K562 (cell line): Measurements from ENCODE around the gene DUS3L. TPM values are rescaled to one million over a fixed set of nuclear protein-coding genes. Genes with fewer than 3 reads are reported as not detected.

ENCODE experiments used
- ATAC-seq: fragments of 200-7000 bp; cut with Tn5 transposase; 3 replicates; pipeline ENCODE4 v1.9.1; 2020; ENCODE audit warnings: moderate library complexity
- BruUV-seq: library from RNA; stranded (reverse); fragments of 400-500 nt; replicated peaks from 2 replicates; lab custom pipeline; 2021; lab: Mats Ljungman, UMichigan
- CTCF ChIA-PET: fragments of 300-600 bp; formaldehyde crosslinking; extraction: SDS; loops from one replicate; lab custom pipeline; 2021; ENCODE audit warnings: low intra/inter-chr PET ratio; lab: Yijun Ruan, JAX
- POLR2A ChIA-PET: fragments of 300-600, 350-650 bp; sonication (Branson Sonifier 250); formaldehyde crosslinking; extraction: SDS; loops from one replicate; lab custom pipeline; 2021; ENCODE audit warnings: antibody characterized with exemption, inconsistent platforms; lab: Yijun Ruan, JAX
- DNase-seq, 4 experiments: peaks; one replicate each; pipeline versions ENCODE4 v3.0.0 to v3.0.0-alpha.2; 2011 to 2018; ENCODE audit warnings: low spot score in 3 of 4, mixed read lengths in 3 of 4; ENCODE audit errors: extremely low read depth in 1 of 4
- FAIRE-seq: peaks from 2 replicates; lab custom pipeline; 2011; peaks lifted over from hg19 to GRCh38; lab: Jason Lieb, UNC
- H2AFZ ChIP-seq: 2 replicates; pipeline ENCODE4 v1.6.0; 2011; ENCODE audit warnings: low read depth, low read length, control low read depth, inconsistent platforms
- H3K27ac ChIP-seq: fragments of 200-600 bp; 3 replicates; pipeline ENCODE4 v1.8.0; 2011; ENCODE audit warnings: low read depth, mild to moderate bottlenecking, control low read depth, inconsistent platforms, low read length, moderate library complexity, mixed read lengths; ENCODE audit errors: extremely low read depth
- H3K27me3 ChIP-seq, 2 experiments: fragments of 300-600 bp in 1 of 2; 2 replicates in 1 of 2; 3 replicates in 1 of 2; pipeline versions ENCODE4 v1.6.0 to v1.8.0; 2011; ENCODE audit warnings: inconsistent platforms in 2 of 2, low read length in 2 of 2, mild to moderate bottlenecking in 1 of 2, mixed read lengths in 1 of 2, moderate library complexity in 1 of 2; ENCODE audit not compliant: control insufficient read depth in 2 of 2, insufficient read depth in 2 of 2
- H3K36me3 ChIP-seq: fragments of 300-600 bp; 3 replicates; pipeline ENCODE4 v1.8.0; 2011; ENCODE audit warnings: mild to moderate bottlenecking, low read length, inconsistent platforms; ENCODE audit not compliant: control insufficient read depth, insufficient read depth
- H3K4me1 ChIP-seq, 2 experiments: fragments of 200-600 bp in 1 of 2; replicated peaks in 1 of 2; 2 replicates in 1 of 2; 3 replicates in 1 of 2; pipeline versions ENCODE4 v1.5.1 to v1.8.0; 2011; ENCODE audit warnings: inconsistent platforms in 2 of 2, low read length in 2 of 2, mild to moderate bottlenecking in 1 of 2, mixed read lengths in 1 of 2, moderate library complexity in 1 of 2; ENCODE audit not compliant: control insufficient read depth in 2 of 2, insufficient read depth in 2 of 2
- H3K4me2 ChIP-seq: 2 replicates; pipeline ENCODE4 v1.6.1; 2011; ENCODE audit warnings: low read length, control low read depth, inconsistent platforms, mixed read lengths; ENCODE audit not compliant: insufficient read depth
- H3K4me3 ChIP-seq: fragments of 200-600 bp; sonication (generic), shearing (Covaris generic); 2 replicates; pipeline ENCODE4 v1.5.1; 2016; ENCODE audit warnings: control low read depth, inconsistent platforms
- H3K79me2 ChIP-seq: fragments of 200-600 bp; 3 replicates; pipeline ENCODE4 v1.8.0; 2011; ENCODE audit warnings: low read length, inconsistent platforms; ENCODE audit not compliant: control insufficient read depth, insufficient read depth
- H3K9ac ChIP-seq, 2 experiments: 2 replicates each; pipeline versions ENCODE4 v1.6.0 to v1.6.1; 2011; ENCODE audit warnings: low read depth in 2 of 2, low read length in 2 of 2, control low read depth in 1 of 2, inconsistent platforms in 1 of 2, mild to moderate bottlenecking in 1 of 2, mixed read lengths in 1 of 2; ENCODE audit not compliant: insufficient read depth in 1 of 2
- H3K9me1 ChIP-seq: one replicate; pipeline ENCODE4 v1.6.0; 2011; ENCODE audit warnings: inconsistent platforms, mild to moderate bottlenecking, low read length, moderate library complexity; ENCODE audit not compliant: control insufficient read depth, insufficient read depth
- H3K9me3 ChIP-seq: replicated peaks from 2 replicates; pipeline ENCODE4 v1.5.1; 2011; ENCODE audit warnings: low read depth, low read length, inconsistent platforms; ENCODE audit not compliant: control insufficient read depth, insufficient read depth
- H4K20me1 ChIP-seq: replicated peaks from 2 replicates; pipeline ENCODE4 v1.6.1; 2011; ENCODE audit warnings: low read length, inconsistent platforms, mixed read lengths; ENCODE audit not compliant: control insufficient read depth, insufficient read depth
- CXXC5 ChIP-seq: fragments of 250-450 bp; sonication (Bioruptor Pico); IDR thresholded peaks from 2 replicates; pipeline ENCODE4 v1.8.0; 2022; ENCODE audit warnings: inconsistent platforms, mild to moderate bottlenecking, moderate library complexity
- DEAF1 ChIP-seq: fragments of 450-650 bp; formaldehyde crosslinking; IDR thresholded peaks from 2 replicates; pipeline ENCODE4 v1.4.0; 2020; ENCODE audit warnings: mild to moderate bottlenecking, moderate library complexity
- ESRRB ChIP-seq: fragments of 250-450 bp; sonication (Bioruptor Pico); IDR thresholded peaks from 2 replicates; pipeline ENCODE4 v1.5.0; 2020; ENCODE audit warnings: mild to moderate bottlenecking, moderate library complexity, borderline replicate concordance
- ETV5 ChIP-seq: sonication (generic); formaldehyde crosslinking; IDR thresholded peaks from 2 replicates; pipeline ENCODE4 v1.4.0; 2020; ENCODE audit warnings: low read depth, mild to moderate bottlenecking, missing genetic modification reagents
- HDAC2 ChIP-seq: fragments of 450-650 bp; IDR thresholded peaks from 2 replicates; pipeline ENCODE4 v1.6.1; 2016; ENCODE audit warnings: mild to moderate bottlenecking
- KLF13 ChIP-seq: fragments of 450-650 bp; IDR thresholded peaks from 2 replicates; pipeline ENCODE4 v1.6.1; 2016; ENCODE audit warnings: missing genetic modification characterization, low read depth, mild to moderate bottlenecking, missing compliant biosample characterization, moderate library complexity, borderline replicate concordance
- NCOA1 ChIP-seq: fragments of 450-650 bp; IDR thresholded peaks from 2 replicates; pipeline ENCODE4 v1.6.1; 2016; ENCODE audit warnings: low read depth
- PHB ChIP-seq: fragments of 250-450 bp; sonication (Bioruptor Pico); IDR thresholded peaks from 2 replicates; pipeline ENCODE4 v1.5.0; 2021
- RBM17 ChIP-seq: fragments of 200-400 bp; formaldehyde crosslinking; IDR thresholded peaks from 2 replicates; pipeline ENCODE4 v1.6.1; 2017; ENCODE audit warnings: low read depth, mild to moderate bottlenecking, low read length, borderline replicate concordance
- SNIP1 ChIP-seq: fragments of 450-650 bp; IDR thresholded peaks from 2 replicates; pipeline ENCODE4 v1.7.1; 2017; ENCODE audit warnings: low read depth, mild to moderate bottlenecking
- ZNF121 ChIP-seq: sonication (generic); formaldehyde crosslinking; conservative IDR thresholded peaks from 2 replicates; pipeline ENCODE4 v1.8.0; 2022; ENCODE audit warnings: missing genetic modification reagents
- ZNF407 ChIP-seq: fragments of 450-650 bp; IDR thresholded peaks from 2 replicates; pipeline ENCODE4 v1.6.1; 2016; ENCODE audit warnings: low read depth
- WGBS: fragments of 100-300 bp; shearing (Covaris generic); methylation state at CpG from one replicate; pipeline ENCODE4 v1.1.6; 2016; ENCODE audit warnings: low coverage, mixed read lengths; ENCODE audit not compliant: insufficient coverage; ENCODE audit errors: missing lambda C conversion rate; 5-methylcytosine and 5-hydroxymethylcytosine counted together
- in situ Hi-C: fragments of 300-500 bp; cut with MboI; formaldehyde crosslinking; loops from 4 replicates; pipeline ENCODE4 v1.15.0; 2018; ENCODE audit warnings: inconsistent platforms, mixed read lengths
- intact Hi-C: fragments of 100-400 bp; cut with micrococcal nuclease; formaldehyde crosslinking; loops from 2 replicates; pipeline ENCODE4 v1.14.2; 2022
- polyA plus RNA-seq, 8 experiments: library from polyadenylated mRNA; depleted of rRNA in 4 of 8; stranded (reverse) in 5 of 8; unstranded in 3 of 8; fragments of >200 nt; fragmentation: Nextera tagmentation in 2 of 8; fragmentation: Illumina TruSeq in 1 of 8; extraction: Ambion mirVana in 2 of 8; extraction: Trizol in 1 of 8; gene quantifications; 2 replicates each; pipeline versions ENCODE4 v1.2.1 to v1.2.3, GENCODE V29; 2011 to 2014; ENCODE audit warnings: inconsistent platforms in 1 of 8, missing spikeins in 1 of 8
- total RNA-seq, 7 experiments: library from RNA; depleted of rRNA in 6 of 7; stranded (reverse); fragments of >200 nt in 6 of 7; fragmentation: Illumina TruSeq in 2 of 7; extraction: Trizol in 2 of 7; gene quantifications; 2 replicates each; pipeline versions ENCODE4 v1.2.1 to v1.2.3, GENCODE V29; 2011 to 2021; ENCODE audit warnings: low replicate concordance in 1 of 7

Gene DUS3L
- total and polyA plus RNA-seq, 9 of the 15 experiments (the other 6 are each of a cell fraction or from before 2014, with no cell fraction given), result 1.7 to 102 (median 77.5) TPM

GRCh38 chr19:5811117-5811516 is 20.2 kb upstream of the DUS3L start (continued):
- TF ChIP-seq DEAF1, result no peak
- TF ChIP-seq, all 486 proteins: peak for 0

- H3K4me2 ChIP-seq, result no peak overlapping the region
- no peak overlapping the region for H3K27ac ChIP-seq
- no peaks in the 10 kb centered on the region for H3K79me2 ChIP-seq
- CTCF ChIA-PET, result interaction anchor here (1.3 kb wide), 1 partner anchor 83 kb away, joined by 4 read pairs; no protein-coding TSS in a partner anchor
- WGBS, result 63% methylated on average over 9 of the region's 10 CpGs
- H3K9me3 ChIP-seq, result no peaks in the 10 kb centered on the region
- BruUV-seq, result no TSS peak
- POLR2A ChIA-PET, result interaction anchor here (0.8 to 1.3 kb wide), 3 partner anchors 18 to 53 kb away, joined by 3 to 5 read pairs (median 3); partner anchors contain the start of gene DUS3L
- no peak overlapping the region for H2AFZ ChIP-seq
- FAIRE-seq (no peak), DNase-seq (no peak), ATAC-seq (no peak)
- intact Hi-C loops (loop anchor here (10.0 kb wide), 1 partner anchor 175 kb away; no protein-coding TSS in a partner anchor), in situ Hi-C loops (no loop called here)
- H3K27me3 ChIP-seq, result no peaks in the 10 kb centered on the region
- TF ChIP-seq ZNF407 (no peak), ETV5 (CRISPR knock-in tag) (no peak), RBM17 (no peak), PHB (no peak), NCOA1 (no peak), HDAC2 (no peak), ESRRB (no peak), SNIP1 (no peak), ZNF121 (CRISPR knock-in tag) (no peak), KLF13 (tag) (no peak), CXXC5 (CRISPR knock-in tag) (no peak)
- H3K9me1 ChIP-seq, result no peaks in the 10 kb centered on the region
- H3K9ac ChIP-seq, result peak overlapping the region in 1 of 2 experiments; percentile 35; a peak in 1 of 4 replicates
- H3K36me3 ChIP-seq, result no peaks in the 10 kb centered on the region
- H4K20me1 ChIP-seq, result no peaks in the 10 kb centered on the region
- peaks cover 0 to 22% of the 10 kb centered on the region in 2 experiments; a peak in 3 of 5 replicates for H3K4me1 ChIP-seq
- H3K4me3 ChIP-seq, result no peak overlapping the region
Observed at GRCh38 chr19:5809469-5809868, 18.5 kb upstream of the DUS3L start.
